HepG2 (cell line): ENCODE measurements around the gene POLR3GL. TPM values are rescaled to one million over a fixed set of nuclear protein-coding genes. Genes with fewer than 3 reads are reported as not detected.
A peak's percentile ranks its signal among the peaks of the same experiment; 100 is the strongest.

Experiments used
- ATAC-seq: fragments of 200-7000 bp; cut with Tn5 transposase; 3 replicates; pipeline ENCODE4 v1.9.1; 2020; ENCODE audit warnings: mild to moderate bottlenecking, moderate library complexity
- BruUV-seq: library from RNA; stranded (reverse); fragments of 400-500 nt; replicated peaks from 2 replicates; lab custom pipeline; 2021; lab: Mats Ljungman, UMichigan
- CTCF ChIA-PET: fragments of 300-600 bp; formaldehyde crosslinking; extraction: SDS; loops from one replicate; lab custom pipeline; 2021; ENCODE audit warnings: low total read pairs, inconsistent platforms, low intra/inter-chr PET ratio; lab: Yijun Ruan, JAX
- POLR2A ChIA-PET: fragments of 350-600 bp; sonication (Branson Sonifier 250); formaldehyde crosslinking; loops from one replicate; lab custom pipeline; 2020; ENCODE audit warnings: antibody characterized with exemption, inconsistent platforms; lab: Yijun Ruan, JAX
- DNase-seq: peaks from one replicate; pipeline ENCODE4 v3.0.0-alpha.2; 2015; ENCODE audit warnings: low spot score
- FAIRE-seq: peaks from 3 replicates; lab custom pipeline; 2011; peaks lifted over from hg19 to GRCh38; lab: Jason Lieb, UNC
- H2AFZ ChIP-seq: one replicate; pipeline ENCODE4 v1.6.1; 2011; ENCODE audit warnings: low read length, inconsistent platforms
- H3K27ac ChIP-seq: fragments of 300-600 bp; 3 replicates; pipeline ENCODE4 v1.8.0; 2011; ENCODE audit warnings: mixed run types, mild to moderate bottlenecking, mixed read lengths, low read length, inconsistent platforms; ENCODE audit not compliant: insufficient read depth; ENCODE audit errors: extremely low read length
- H3K27me3 ChIP-seq, 2 experiments: fragments of 200-600 bp in 1 of 2; 2 replicates in 1 of 2; 3 replicates in 1 of 2; pipeline versions ENCODE4 v1.6.0 to v1.8.0; 2011; ENCODE audit warnings: low read length in 2 of 2, mild to moderate bottlenecking in 2 of 2, moderate library complexity in 2 of 2, inconsistent platforms in 1 of 2; ENCODE audit not compliant: insufficient read depth in 2 of 2, control insufficient read depth in 1 of 2
- H3K36me3 ChIP-seq, 2 experiments: fragments of 200-600 bp in 1 of 2; replicated peaks in 1 of 2; 2 replicates in 1 of 2; 3 replicates in 1 of 2; pipeline versions ENCODE4 v1.5.1 to v1.8.0; 2011; ENCODE audit warnings: low read length in 2 of 2, inconsistent platforms in 1 of 2; ENCODE audit not compliant: insufficient read depth in 2 of 2, control insufficient read depth in 1 of 2
- H3K4me1 ChIP-seq: 2 replicates; pipeline ENCODE4 v1.5.1; 2012; ENCODE audit warnings: low read length, inconsistent platforms; ENCODE audit not compliant: insufficient read depth
- H3K4me2 ChIP-seq: 2 replicates; pipeline ENCODE4 v1.6.0; 2011; ENCODE audit warnings: low read depth, low read length, inconsistent platforms
- H3K4me3 ChIP-seq, 3 experiments: fragments of 200-600 bp in 1 of 3; sonication (generic), shearing (Covaris generic) in 1 of 3; replicated peaks in 1 of 3; 2 replicates each; pipeline ENCODE4 v1.5.1; 2011 to 2016; ENCODE audit warnings: low read length in 3 of 3, inconsistent platforms in 2 of 3, low read depth in 2 of 3, mild to moderate bottlenecking in 2 of 3, control low read depth in 1 of 3, mixed read lengths in 1 of 3; ENCODE audit not compliant: insufficient read depth in 1 of 3
- H3K79me2 ChIP-seq: one replicate; pipeline ENCODE4 v1.6.1; 2011; ENCODE audit warnings: low read length, inconsistent platforms; ENCODE audit not compliant: insufficient read depth
- H3K9ac ChIP-seq: 2 replicates; pipeline ENCODE4 v1.6.0; 2011; ENCODE audit warnings: mild to moderate bottlenecking, low read depth, low read length, inconsistent platforms; ENCODE audit not compliant: insufficient read depth
- H3K9me3 ChIP-seq: 2 replicates; pipeline ENCODE4 v1.5.1; 2012; ENCODE audit warnings: mild to moderate bottlenecking, low read length
- H4K20me1 ChIP-seq: 2 replicates; pipeline ENCODE4 v1.6.0; 2011; ENCODE audit warnings: inconsistent platforms, mild to moderate bottlenecking, low read length, moderate library complexity; ENCODE audit not compliant: insufficient read depth
- ETV5 ChIP-seq: IDR thresholded peaks from 2 replicates; pipeline ENCODE4 v1.6.1; 2018; ENCODE audit warnings: missing biosample characterization, missing genetic modification reagents, inconsistent platforms, borderline replicate concordance
- ZKSCAN1 ChIP-seq: fragments of 150-350 bp; IDR thresholded peaks from 2 replicates; pipeline ENCODE4 v1.6.1; 2014; ENCODE audit warnings: low read length
- ZNF615 ChIP-seq: sonication (generic); formaldehyde crosslinking; IDR thresholded peaks from 2 replicates; pipeline ENCODE4 v1.5.0; 2020; ENCODE audit warnings: mild to moderate bottlenecking, missing genetic modification reagents, borderline replicate concordance
- WGBS: methylation state at CpG from one replicate; pipeline ENCODE4 v1.1.6; 2017; ENCODE audit warnings: low lambda C conversion rate; 5-methylcytosine and 5-hydroxymethylcytosine counted together
- in situ Hi-C: cut with HindIII; loops from 2 replicates; pipeline ENCODE4 v1.10.0; 2017; ENCODE audit warnings: low pct_unique_long_range_greater_than_20kb; ENCODE audit not compliant: extremely low pct_ligation_motif_present
- intact Hi-C: fragments of 100-400 bp; cut with micrococcal nuclease; formaldehyde crosslinking; loops from one replicate; pipeline ENCODE4 v1.10.0; 2022; ENCODE audit not compliant: unreplicated experiment
- polyA plus RNA-seq, 8 experiments: library from polyadenylated mRNA; depleted of rRNA in 3 of 8; stranded (reverse) in 7 of 8; unstranded in 1 of 8; fragments of >200 nt; fragmentation: Illumina TruSeq in 4 of 8; extraction: Trizol in 4 of 8; gene quantifications; 2 replicates each; pipeline versions ENCODE4 v1.2.1 to v1.2.3, GENCODE V29; 2011 to 2016; ENCODE audit warnings: low read depth in 4 of 8, missing spikeins in 1 of 8, mixed read lengths in 1 of 8; ENCODE audit not compliant: insufficient read depth in 1 of 8
- total RNA-seq, 5 experiments: library from RNA; depleted of rRNA; stranded (reverse); fragments of >200 nt; fragmentation: Illumina TruSeq; extraction: Trizol; gene quantifications; 2 replicates each; pipeline ENCODE4 v1.2.3, GENCODE V29; 2016; ENCODE audit warnings: low read depth in 1 of 5
- TF ChIP-seq, protein P1 (sequence below), 2 experiments: sonication (generic) in 1 of 2; formaldehyde crosslinking in 1 of 2; IDR thresholded peaks; 2 replicates each; pipeline versions ENCODE4 v1.4.0 to v1.6.1; 2016 to 2020; ENCODE audit warnings: borderline replicate concordance in 1 of 2, low read depth in 1 of 2, mild to moderate bottlenecking in 1 of 2, missing genetic modification reagents in 1 of 2

Gene POLR3GL
- total and polyA plus RNA-seq, 2 of the 13 experiments (the other 11 are each of a cell fraction or from before 2014, with no cell fraction given): 11.5 to 12.4 TPM

DNA sequence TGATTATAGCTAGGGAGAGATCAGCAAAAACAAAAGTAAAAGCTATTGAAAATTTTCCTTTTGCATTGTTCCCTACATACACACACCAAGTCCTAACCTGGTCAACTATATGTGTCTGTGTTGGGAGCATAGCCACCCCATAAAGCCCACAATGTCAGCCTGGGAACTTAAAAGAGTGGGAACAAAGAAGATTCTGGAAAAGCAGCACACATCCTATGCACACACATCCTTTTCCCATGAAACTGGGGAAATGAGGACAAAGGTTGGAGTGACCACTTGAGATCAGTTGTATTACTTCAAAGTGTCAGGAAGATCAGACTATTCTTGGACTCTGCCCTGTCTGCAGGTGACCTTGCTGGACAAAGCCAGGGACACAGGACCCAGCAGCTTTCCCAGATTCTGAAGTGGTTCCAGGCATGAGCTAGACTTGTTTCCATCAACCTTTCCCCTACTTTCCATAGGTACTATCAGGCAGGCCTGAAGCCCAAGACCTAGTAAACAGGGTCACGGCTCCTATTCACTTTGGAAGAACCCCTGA lies 16.0 kb downstream of the POLR3GL start (continued):
- no peak for TF ChIP-seq ETV5 (CRISPR knock-in tag)
- TF ChIP-seq ZNF615 (CRISPR knock-in tag): no peak

DNA sequence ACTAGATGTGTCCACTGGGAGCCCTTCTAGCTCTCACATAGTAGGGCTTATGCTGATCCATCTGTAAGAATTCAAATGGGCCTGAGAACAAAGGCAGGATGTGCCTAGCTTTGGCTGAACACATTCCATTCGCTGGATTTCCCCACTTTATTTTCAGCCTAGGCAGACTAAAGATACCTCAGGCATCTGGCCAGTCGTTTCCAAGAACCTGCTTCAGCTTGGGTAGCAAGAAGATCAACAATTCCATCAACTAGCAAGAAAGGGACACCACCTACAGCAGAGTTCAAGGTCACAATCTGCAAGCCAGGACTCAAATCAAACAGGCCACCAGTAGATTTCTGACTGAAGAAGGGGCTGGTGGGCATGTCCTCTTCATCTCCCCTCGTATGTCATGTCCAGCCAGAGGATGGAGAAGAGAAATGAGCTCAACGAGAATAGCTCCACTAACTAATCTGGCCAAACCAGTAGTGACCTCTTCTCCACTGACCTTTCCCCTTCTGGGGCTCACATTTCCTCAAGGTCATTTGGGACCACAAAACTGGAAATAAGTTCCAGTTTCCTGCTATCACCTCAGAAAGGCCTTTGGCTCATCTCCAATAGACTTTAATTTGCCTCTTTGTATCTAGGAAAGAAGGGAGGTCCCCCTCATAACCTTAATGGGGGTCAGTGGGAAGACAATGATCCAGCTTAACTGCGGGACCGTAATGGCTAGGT lies 17.7 kb downstream of the POLR3GL start:
- Histone ChIP-seq H3K9ac (no peak overlapping the region), H3K4me2 (no peak overlapping the region), H3K27ac (no peak overlapping the region), H3K4me3 (no peak overlapping the region), H3K36me3 (no peaks in the 10 kb centered on the region), H3K4me1 (peaks cover 93% of the 10 kb centered on the region), H4K20me1 (no peaks in the 10 kb centered on the region), H3K27me3 (no peaks in the 10 kb centered on the region), H3K9me3 (no peaks in the 10 kb centered on the region), H3K79me2 (no peaks in the 10 kb centered on the region), H2AFZ (no peak overlapping the region)
- FAIRE-seq: no peak
- DNase-seq: no peak
- no peak for ATAC-seq
- in situ Hi-C loops: no loop called here
- WGBS: 61% methylated on average over 6 of the region's 6 CpGs
- no TSS peak for BruUV-seq
- ChIA-PET CTCF (no interaction called here), POLR2A (interaction anchor here (0.9 to 2.9 kb wide), 3 partner anchors 9 to 28 kb away, joined by 3 to 9 read pairs (median 5); partner anchors contain the start of genes ANKRD34A and POLR3GL)
- TF ChIP-seq ZKSCAN1: peak; percentile 58
- TF ChIP-seq, protein P1, sequence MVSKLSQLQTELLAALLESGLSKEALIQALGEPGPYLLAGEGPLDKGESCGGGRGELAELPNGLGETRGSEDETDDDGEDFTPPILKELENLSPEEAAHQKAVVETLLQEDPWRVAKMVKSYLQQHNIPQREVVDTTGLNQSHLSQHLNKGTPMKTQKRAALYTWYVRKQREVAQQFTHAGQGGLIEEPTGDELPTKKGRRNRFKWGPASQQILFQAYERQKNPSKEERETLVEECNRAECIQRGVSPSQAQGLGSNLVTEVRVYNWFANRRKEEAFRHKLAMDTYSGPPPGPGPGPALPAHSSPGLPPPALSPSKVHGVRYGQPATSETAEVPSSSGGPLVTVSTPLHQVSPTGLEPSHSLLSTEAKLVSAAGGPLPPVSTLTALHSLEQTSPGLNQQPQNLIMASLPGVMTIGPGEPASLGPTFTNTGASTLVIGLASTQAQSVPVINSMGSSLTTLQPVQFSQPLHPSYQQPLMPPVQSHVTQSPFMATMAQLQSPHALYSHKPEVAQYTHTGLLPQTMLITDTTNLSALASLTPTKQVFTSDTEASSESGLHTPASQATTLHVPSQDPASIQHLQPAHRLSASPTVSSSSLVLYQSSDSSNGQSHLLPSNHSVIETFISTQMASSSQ (IDR thresholded peaks at IDR 0.05; ENCODE audit: low read depth): no peak
- TF ChIP-seq, protein P1 (CRISPR knock-in tag; IDR thresholded peaks at IDR 0.05; ENCODE audit: borderline replicate concordance): no peak
- intact Hi-C loops: no loop called here
